ENCODE data around the gene MACC1. TPM values are rescaled to one million over a fixed set of nuclear protein-coding genes. Genes with fewer than 3 reads are reported as not detected.

The MACC1 gene
- total and polyA plus RNA-seq, 4 donors = 2.8 to 45.2 (median 14.7) TPM

DNA sequence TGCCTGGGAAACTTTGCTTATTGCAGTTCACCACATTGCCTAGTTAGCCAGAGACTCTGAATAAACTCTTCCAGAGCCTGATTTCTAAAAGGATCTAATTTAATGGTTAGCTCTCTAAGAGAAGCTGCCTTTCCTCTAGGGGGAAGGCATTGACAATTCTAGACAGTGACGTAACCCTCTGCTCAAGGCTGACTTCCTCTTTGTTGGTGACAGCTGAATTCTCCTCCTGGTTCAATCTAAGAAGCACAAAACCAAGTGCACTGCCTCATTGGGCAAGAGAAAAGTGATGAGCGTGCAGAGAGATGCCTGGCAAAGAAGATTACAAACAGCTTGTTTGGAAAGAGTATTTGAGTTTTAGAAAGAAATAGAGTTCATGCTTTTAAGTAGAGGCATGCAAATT is 102.7 kb downstream of the MACC1 start:
- Histone ChIP-seq H3K27ac (ENCODE audit: low read depth in 1 of 2, low read length in 1 of 2) (no peak overlapping the region), H3K9ac (ENCODE audit: insufficient read depth in 1 of 2, low read length in 2 of 2) (no peak overlapping the region), H3K27me3 (ENCODE audit: control insufficient read depth in 3 of 3, insufficient read depth in 3 of 3, low read length in 2 of 3) (no peaks in the 10 kb centered on the region), H3K4me3 (no peak overlapping the region), H3K9me3 (ENCODE audit: control insufficient read depth in 4 of 4, insufficient read depth in 3 of 4, low read length in 3 of 4) (no peaks in the 10 kb centered on the region), H3K4me1 (ENCODE audit: control insufficient read depth in 5 of 5, insufficient read depth in 5 of 5, low read length in 5 of 5) (no peaks in the 10 kb centered on the region), H3K36me3 (ENCODE audit: control insufficient read depth in 4 of 4, insufficient read depth in 4 of 4, low read length in 4 of 4) (no peaks in the 10 kb centered on the region)
- peak; percentile 79 for ATAC-seq (ENCODE audit: insufficient read depth, low FRiP score)
- DNase-seq = peak in 2 of 3 donors; percentile 12 to 39
- 18 to 43% methylated on average over 2 of the region's 2 CpGs for WGBS, 2 donors
- TF ChIP-seq, protein P1, sequence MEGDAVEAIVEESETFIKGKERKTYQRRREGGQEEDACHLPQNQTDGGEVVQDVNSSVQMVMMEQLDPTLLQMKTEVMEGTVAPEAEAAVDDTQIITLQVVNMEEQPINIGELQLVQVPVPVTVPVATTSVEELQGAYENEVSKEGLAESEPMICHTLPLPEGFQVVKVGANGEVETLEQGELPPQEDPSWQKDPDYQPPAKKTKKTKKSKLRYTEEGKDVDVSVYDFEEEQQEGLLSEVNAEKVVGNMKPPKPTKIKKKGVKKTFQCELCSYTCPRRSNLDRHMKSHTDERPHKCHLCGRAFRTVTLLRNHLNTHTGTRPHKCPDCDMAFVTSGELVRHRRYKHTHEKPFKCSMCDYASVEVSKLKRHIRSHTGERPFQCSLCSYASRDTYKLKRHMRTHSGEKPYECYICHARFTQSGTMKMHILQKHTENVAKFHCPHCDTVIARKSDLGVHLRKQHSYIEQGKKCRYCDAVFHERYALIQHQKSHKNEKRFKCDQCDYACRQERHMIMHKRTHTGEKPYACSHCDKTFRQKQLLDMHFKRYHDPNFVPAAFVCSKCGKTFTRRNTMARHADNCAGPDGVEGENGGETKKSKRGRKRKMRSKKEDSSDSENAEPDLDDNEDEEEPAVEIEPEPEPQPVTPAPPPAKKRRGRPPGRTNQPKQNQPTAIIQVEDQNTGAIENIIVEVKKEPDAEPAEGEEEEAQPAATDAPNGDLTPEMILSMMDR (IDR thresholded peaks at IDR 0.05; ENCODE audit: control extremely low read depth, extremely low read depth) = no peak

DNA sequence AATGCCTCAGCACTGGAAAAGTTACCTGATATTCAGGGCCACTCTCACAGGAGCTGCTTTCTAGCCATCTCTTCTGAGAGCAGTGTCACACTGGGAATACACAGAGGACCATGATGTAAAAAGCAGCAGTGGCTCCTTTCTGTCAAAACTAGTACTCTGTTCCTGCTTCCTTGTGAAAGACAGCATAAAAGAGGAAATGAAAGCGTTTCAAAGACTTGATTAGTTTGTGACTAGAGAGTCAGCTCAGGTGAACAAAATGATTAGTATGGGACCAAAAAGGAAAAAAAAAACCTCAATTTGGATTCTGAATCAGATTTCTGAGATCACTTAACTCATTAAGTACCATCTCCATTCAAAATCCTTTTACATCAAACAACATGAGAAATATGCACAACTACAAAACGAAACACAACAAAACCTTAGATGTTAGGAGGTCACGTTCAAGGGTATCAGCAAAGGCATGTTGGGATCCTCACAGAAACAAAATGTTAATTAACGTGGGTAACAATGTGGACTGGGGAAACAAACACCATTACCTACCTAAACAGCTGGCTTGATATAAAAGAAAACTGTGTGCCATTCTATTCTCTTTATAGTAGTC is 103.7 kb downstream of the MACC1 start:
- ATAC-seq (ENCODE audit: insufficient read depth, low FRiP score) (no peak), DNase-seq (no peak)
- H3K9ac ChIP-seq (ENCODE audit: insufficient read depth in 1 of 2, low read length in 2 of 2) = no peak overlapping the region
- TF ChIP-seq, protein P1 (IDR thresholded peaks at IDR 0.05; ENCODE audit: control extremely low read depth, extremely low read depth) = no peak
- H3K9me3 ChIP-seq (ENCODE audit: control insufficient read depth in 4 of 4, insufficient read depth in 3 of 4, low read length in 3 of 4) = no peaks in the 10 kb centered on the region
- WGBS, 2 donors = 72 to 75% methylated on average over 4 of the region's 4 CpGs
- no peaks in the 10 kb centered on the region for H3K27me3 ChIP-seq (ENCODE audit: control insufficient read depth in 3 of 3, insufficient read depth in 3 of 3, low read length in 2 of 3)
- H3K4me1 ChIP-seq (ENCODE audit: control insufficient read depth in 5 of 5, insufficient read depth in 5 of 5, low read length in 5 of 5) = no peaks in the 10 kb centered on the region
- no peaks in the 10 kb centered on the region for H3K36me3 ChIP-seq (ENCODE audit: control insufficient read depth in 4 of 4, insufficient read depth in 4 of 4, low read length in 4 of 4)
- H3K4me3 ChIP-seq = no peak overlapping the region
- no peak overlapping the region for H3K27ac ChIP-seq (ENCODE audit: low read depth in 1 of 2, low read length in 1 of 2)

DNA sequence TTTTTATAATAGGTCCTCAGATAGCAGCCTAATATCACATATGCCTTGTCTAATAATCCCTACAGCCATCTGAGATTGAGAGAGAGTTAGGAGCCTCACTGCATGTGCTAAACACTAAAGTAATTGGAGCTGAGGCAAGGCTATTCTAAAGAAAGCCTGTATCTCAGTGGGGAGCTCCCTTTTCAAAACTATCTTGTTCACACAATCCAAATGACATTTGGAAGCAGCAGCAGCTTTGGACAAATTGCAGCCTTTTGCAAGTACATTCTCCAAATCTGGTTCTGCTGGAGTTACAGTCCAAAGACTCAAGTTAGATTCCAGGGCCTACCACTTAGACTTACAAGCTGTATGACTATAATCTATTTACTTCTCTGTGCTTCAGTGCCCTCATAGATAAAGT is 104.5 kb downstream of the MACC1 start:
- H3K9ac ChIP-seq (ENCODE audit: insufficient read depth in 1 of 2, low read length in 2 of 2) = no peak overlapping the region
- no peak overlapping the region for H3K27ac ChIP-seq (ENCODE audit: low read depth in 1 of 2, low read length in 1 of 2)
- ATAC-seq (ENCODE audit: insufficient read depth, low FRiP score) = no peak

More for the DNA sequence above, 104.5 kb downstream of the MACC1 start:
- DNase-seq = peak in 1 of 3 donors; percentile 9
- no peaks in the 10 kb centered on the region for H3K4me1 ChIP-seq (ENCODE audit: control insufficient read depth in 5 of 5, insufficient read depth in 5 of 5, low read length in 5 of 5)
- no peaks in the 10 kb centered on the region for H3K27me3 ChIP-seq (ENCODE audit: control insufficient read depth in 3 of 3, insufficient read depth in 3 of 3, low read length in 2 of 3)
- H3K9me3 ChIP-seq (ENCODE audit: control insufficient read depth in 4 of 4, insufficient read depth in 3 of 4, low read length in 3 of 4) = no peaks in the 10 kb centered on the region
- no peak overlapping the region for H3K4me3 ChIP-seq
- TF ChIP-seq, protein P1 (IDR thresholded peaks at IDR 0.05; ENCODE audit: control extremely low read depth, extremely low read depth) = no peak
- no peaks in the 10 kb centered on the region for H3K36me3 ChIP-seq (ENCODE audit: control insufficient read depth in 4 of 4, insufficient read depth in 4 of 4, low read length in 4 of 4)
